Panc1 (cell line): Measurements from ENCODE around the gene PPP1R1B. TPM values are rescaled to one million over a fixed set of nuclear protein-coding genes. Genes with fewer than 3 reads are reported as not detected.

ENCODE experiments used
- ATAC-seq: fragments of 200-7000 bp; cut with Tn5 transposase; 2 replicates; pipeline ENCODE4 v1.9.1; 2020; ENCODE audit warnings: mild to moderate bottlenecking, moderate library complexity
- BruUV-seq: library from RNA; stranded (reverse); fragments of 400-500 nt; replicated peaks from 2 replicates; lab custom pipeline; 2021; lab: Mats Ljungman, UMichigan
- CTCF ChIA-PET: fragments of 300-600 bp; sonication (Branson Sonifier 250); formaldehyde crosslinking; loops from one replicate; lab custom pipeline; 2022; ENCODE audit warnings: antibody characterized with exemption; lab: Charles Lee
- POLR2A ChIA-PET: fragments of 300-600 bp; sonication (Branson Sonifier 250); formaldehyde crosslinking; loops from one replicate; lab custom pipeline; 2022; ENCODE audit warnings: antibody characterized with exemption; lab: Charles Lee
- DNase-seq: peaks from one replicate; pipeline ENCODE4 v3.0.0-alpha.2; 2010; ENCODE audit warnings: low read depth, low spot score
- H3K27ac ChIP-seq: 2 replicates; pipeline ENCODE4 v1.5.1; 2011; ENCODE audit warnings: mild to moderate bottlenecking, low read length, inconsistent platforms
- H3K27me3 ChIP-seq: fragments of 200-500 bp; sonication (Bioruptor generic); 2 replicates; pipeline ENCODE4 v1.6.0; 2014; ENCODE audit warnings: low read length, inconsistent platforms; ENCODE audit not compliant: control insufficient read depth, insufficient read depth
- H3K36me3 ChIP-seq: fragments of 200-500 bp; sonication (Bioruptor generic); 2 replicates; pipeline ENCODE4 v1.5.1; 2014; ENCODE audit warnings: inconsistent platforms, mild to moderate bottlenecking, low read length, moderate library complexity; ENCODE audit not compliant: control insufficient read depth, insufficient read depth
- H3K4me1 ChIP-seq: 2 replicates; pipeline ENCODE4 v1.5.1; 2011; ENCODE audit warnings: inconsistent platforms, mild to moderate bottlenecking, low read length, moderate library complexity; ENCODE audit not compliant: control insufficient read depth, insufficient read depth
- H3K4me3 ChIP-seq, 2 experiments: 2 replicates each; pipeline ENCODE4 v1.5.1; 2011 to 2012; ENCODE audit warnings: low read depth in 2 of 2, low read length in 2 of 2, mild to moderate bottlenecking in 2 of 2, inconsistent platforms in 1 of 2, moderate library complexity in 1 of 2
- H3K9me3 ChIP-seq: fragments of 200-500 bp; sonication (Bioruptor generic); 2 replicates; pipeline ENCODE4 v1.5.1; 2014; ENCODE audit warnings: low read depth, mild to moderate bottlenecking, inconsistent platforms, low read length, moderate library complexity; ENCODE audit not compliant: control insufficient read depth, insufficient read depth
- POLR2AphosphoS5 ChIP-seq: IDR thresholded peaks from 2 replicates; pipeline ENCODE4 v1.6.1; 2012; ENCODE audit warnings: mild to moderate bottlenecking, low read depth, low read length, moderate library complexity
- SIN3A ChIP-seq: IDR thresholded peaks from 2 replicates; pipeline ENCODE4 v1.6.1; 2012; ENCODE audit warnings: low read depth, mild to moderate bottlenecking, low read length, moderate library complexity, borderline replicate concordance; ENCODE audit not compliant: insufficient read depth
- TCF7L2 ChIP-seq: IDR thresholded peaks from 2 replicates; pipeline ENCODE4 v1.6.1; 2011; ENCODE audit warnings: mild to moderate bottlenecking, low read depth, low read length, inconsistent platforms
- in situ Hi-C: cut with HindIII; loops from 2 replicates; pipeline ENCODE4 v1.10.0; 2016; ENCODE audit warnings: low sequenced_read_pairs, low pct_unique_long_range_greater_than_20kb
- intact Hi-C: fragments of 100-400 bp; cut with micrococcal nuclease; formaldehyde crosslinking; loops from one replicate; pipeline ENCODE4 v1.10.0; 2022; ENCODE audit not compliant: unreplicated experiment
- total RNA-seq: library from RNA; stranded (reverse); gene quantifications from one replicate; pipeline ENCODE4 v1.2.1, GENCODE V29; 2021; ENCODE audit not compliant: unreplicated experiment
- TF ChIP-seq, protein P1 (sequence below), 2 experiments: IDR thresholded peaks; 2 replicates each; pipeline ENCODE4 v1.6.1; 2011 to 2012; ENCODE audit warnings: low read depth in 2 of 2, control low read depth in 1 of 2, low read length in 1 of 2, mild to moderate bottlenecking in 1 of 2, moderate library complexity in 1 of 2; ENCODE audit not compliant: insufficient read depth in 1 of 2
- TF ChIP-seq, protein P2 (sequence below): fragments of 450-650 bp; IDR thresholded peaks from 2 replicates; pipeline ENCODE4 v1.5.1; 2017; ENCODE audit warnings: mild to moderate bottlenecking

Gene PPP1R1B
- total RNA-seq, 1 experiment from 2014 or later = 45.7 TPM

DNA sequence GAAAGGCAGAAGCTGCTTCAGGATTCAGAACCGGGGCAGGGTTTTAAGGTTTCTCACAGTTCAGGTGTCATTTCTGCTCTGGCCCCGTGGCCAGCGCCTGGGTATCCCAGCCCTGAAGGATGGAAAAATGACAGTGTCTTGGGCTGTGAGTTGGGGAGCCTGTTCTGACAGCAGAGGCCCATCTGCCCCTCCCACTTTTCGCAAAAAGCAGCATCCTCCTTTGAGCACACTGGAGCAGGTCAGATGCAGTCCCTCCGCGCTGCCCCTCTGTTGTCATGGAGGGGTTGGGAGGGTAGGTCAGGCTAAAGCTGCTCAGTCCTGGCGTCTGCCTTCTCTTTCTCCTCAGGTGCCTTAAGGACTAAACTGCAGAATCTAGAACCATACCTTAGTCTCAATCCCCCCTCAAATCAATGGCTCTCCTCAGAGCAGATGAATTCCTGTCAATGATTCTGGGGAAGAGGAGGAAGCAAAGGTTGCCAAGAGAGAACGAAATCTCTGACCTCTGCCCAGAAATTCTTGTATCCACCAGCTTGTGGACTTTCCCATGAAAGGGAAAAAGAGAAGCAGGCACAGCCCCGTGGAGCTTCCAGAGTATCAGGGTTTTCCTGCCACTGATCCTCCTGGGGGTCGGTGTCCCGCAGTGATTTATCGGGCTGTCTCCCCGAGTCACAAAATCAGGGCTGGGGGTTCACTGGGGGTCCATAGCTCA lies 26.3 kb upstream of the PPP1R1B start:
- no TSS peak for BruUV-seq
- no peak overlapping the region for H3K4me3 ChIP-seq
- peaks cover 12% of the 10 kb centered on the region; the same call in 1 of the 2 replicates for H3K4me1 ChIP-seq
- TF ChIP-seq, protein P1, sequence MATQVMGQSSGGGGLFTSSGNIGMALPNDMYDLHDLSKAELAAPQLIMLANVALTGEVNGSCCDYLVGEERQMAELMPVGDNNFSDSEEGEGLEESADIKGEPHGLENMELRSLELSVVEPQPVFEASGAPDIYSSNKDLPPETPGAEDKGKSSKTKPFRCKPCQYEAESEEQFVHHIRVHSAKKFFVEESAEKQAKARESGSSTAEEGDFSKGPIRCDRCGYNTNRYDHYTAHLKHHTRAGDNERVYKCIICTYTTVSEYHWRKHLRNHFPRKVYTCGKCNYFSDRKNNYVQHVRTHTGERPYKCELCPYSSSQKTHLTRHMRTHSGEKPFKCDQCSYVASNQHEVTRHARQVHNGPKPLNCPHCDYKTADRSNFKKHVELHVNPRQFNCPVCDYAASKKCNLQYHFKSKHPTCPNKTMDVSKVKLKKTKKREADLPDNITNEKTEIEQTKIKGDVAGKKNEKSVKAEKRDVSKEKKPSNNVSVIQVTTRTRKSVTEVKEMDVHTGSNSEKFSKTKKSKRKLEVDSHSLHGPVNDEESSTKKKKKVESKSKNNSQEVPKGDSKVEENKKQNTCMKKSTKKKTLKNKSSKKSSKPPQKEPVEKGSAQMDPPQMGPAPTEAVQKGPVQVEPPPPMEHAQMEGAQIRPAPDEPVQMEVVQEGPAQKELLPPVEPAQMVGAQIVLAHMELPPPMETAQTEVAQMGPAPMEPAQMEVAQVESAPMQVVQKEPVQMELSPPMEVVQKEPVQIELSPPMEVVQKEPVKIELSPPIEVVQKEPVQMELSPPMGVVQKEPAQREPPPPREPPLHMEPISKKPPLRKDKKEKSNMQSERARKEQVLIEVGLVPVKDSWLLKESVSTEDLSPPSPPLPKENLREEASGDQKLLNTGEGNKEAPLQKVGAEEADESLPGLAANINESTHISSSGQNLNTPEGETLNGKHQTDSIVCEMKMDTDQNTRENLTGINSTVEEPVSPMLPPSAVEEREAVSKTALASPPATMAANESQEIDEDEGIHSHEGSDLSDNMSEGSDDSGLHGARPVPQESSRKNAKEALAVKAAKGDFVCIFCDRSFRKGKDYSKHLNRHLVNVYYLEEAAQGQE (IDR thresholded peaks at IDR 0.05; ENCODE audit: insufficient read depth in 1 of 2, low read depth in 2 of 2, low read length in 1 of 2) = no peak
- TF ChIP-seq POLR2AphosphoS5 = no peak
- no peak for TF ChIP-seq TCF7L2
- TF ChIP-seq SIN3A = no peak
- TF ChIP-seq, protein P2, sequence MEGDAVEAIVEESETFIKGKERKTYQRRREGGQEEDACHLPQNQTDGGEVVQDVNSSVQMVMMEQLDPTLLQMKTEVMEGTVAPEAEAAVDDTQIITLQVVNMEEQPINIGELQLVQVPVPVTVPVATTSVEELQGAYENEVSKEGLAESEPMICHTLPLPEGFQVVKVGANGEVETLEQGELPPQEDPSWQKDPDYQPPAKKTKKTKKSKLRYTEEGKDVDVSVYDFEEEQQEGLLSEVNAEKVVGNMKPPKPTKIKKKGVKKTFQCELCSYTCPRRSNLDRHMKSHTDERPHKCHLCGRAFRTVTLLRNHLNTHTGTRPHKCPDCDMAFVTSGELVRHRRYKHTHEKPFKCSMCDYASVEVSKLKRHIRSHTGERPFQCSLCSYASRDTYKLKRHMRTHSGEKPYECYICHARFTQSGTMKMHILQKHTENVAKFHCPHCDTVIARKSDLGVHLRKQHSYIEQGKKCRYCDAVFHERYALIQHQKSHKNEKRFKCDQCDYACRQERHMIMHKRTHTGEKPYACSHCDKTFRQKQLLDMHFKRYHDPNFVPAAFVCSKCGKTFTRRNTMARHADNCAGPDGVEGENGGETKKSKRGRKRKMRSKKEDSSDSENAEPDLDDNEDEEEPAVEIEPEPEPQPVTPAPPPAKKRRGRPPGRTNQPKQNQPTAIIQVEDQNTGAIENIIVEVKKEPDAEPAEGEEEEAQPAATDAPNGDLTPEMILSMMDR = no peak
- CTCF ChIA-PET = no interaction called here
- in situ Hi-C loops = no loop called here
- H3K27ac ChIP-seq = no peak overlapping the region
- peaks cover 29% of the 10 kb centered on the region for H3K27me3 ChIP-seq
- POLR2A ChIA-PET = no interaction called here
- ATAC-seq (no peak), DNase-seq (no peak)
- H3K36me3 ChIP-seq = no peaks in the 10 kb centered on the region
- intact Hi-C loops = no loop called here
- H3K9me3 ChIP-seq = no peaks in the 10 kb centered on the region

DNA sequence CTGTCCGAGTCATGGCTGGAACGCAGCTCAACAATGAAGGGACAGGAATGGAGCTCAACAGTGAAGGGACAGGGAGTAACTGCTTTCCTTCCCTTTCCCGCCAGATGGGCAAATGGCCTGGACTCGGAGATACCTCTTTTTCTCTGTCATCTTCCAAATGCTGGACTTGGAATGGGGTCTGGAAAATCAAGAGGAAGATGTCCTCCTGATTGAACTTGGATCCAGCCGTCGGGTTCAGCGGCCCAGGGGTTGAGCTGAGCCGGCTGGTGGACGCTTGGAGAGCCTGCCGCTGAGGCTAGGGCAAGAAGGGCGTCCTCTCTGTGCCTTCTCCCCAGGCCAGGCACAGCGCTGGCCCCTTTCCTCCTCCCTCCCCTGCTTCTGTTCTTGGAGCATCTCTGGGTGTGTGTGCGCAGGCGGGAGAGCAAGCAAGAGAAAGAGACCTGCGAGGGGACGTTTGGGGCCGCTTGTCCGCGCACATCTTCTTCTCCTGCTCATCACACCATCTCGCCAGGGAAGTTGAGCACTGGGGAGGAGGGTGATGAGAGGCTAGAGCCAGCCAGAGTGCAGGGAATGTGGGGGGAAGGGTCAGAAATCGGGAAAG lies 25.7 kb upstream of the PPP1R1B start:
- in situ Hi-C loops = no loop called here
- ATAC-seq (no peak), DNase-seq (no peak)
- Histone ChIP-seq H3K4me1 (peaks cover 12% of the 10 kb centered on the region; the same call in 1 of the 2 replicates), H3K27me3 (peaks cover 29% of the 10 kb centered on the region), H3K9me3 (no peaks in the 10 kb centered on the region), H3K4me3 (no peak overlapping the region), H3K36me3 (no peaks in the 10 kb centered on the region), H3K27ac (no peak overlapping the region)
- no TSS peak for BruUV-seq
- TF ChIP-seq, protein P2 = no peak
- no peak for TF ChIP-seq TCF7L2
- TF ChIP-seq, protein P1 (IDR thresholded peaks at IDR 0.05; ENCODE audit: insufficient read depth in 1 of 2, low read depth in 2 of 2, low read length in 1 of 2) = no peak
- no peak for TF ChIP-seq SIN3A
- TF ChIP-seq POLR2AphosphoS5 = no peak
- POLR2A ChIA-PET = no interaction called here
- intact Hi-C loops = no loop called here
- CTCF ChIA-PET = no interaction called here
